Fibroblast of pulmonary artery (primary cell): ENCODE data around the gene DDX18.
A peak's percentile ranks its signal among the peaks of the same experiment; 100 is the strongest.

ENCODE experiments used
- DNase-seq: peaks from one replicate; pipeline ENCODE4 v3.0.0-alpha.2; 2010; ENCODE audit warnings: low read depth
- H3K4me3 ChIP-seq: replicated peaks from 2 replicates; pipeline ENCODE4 v1.5.1; 2011; ENCODE audit warnings: low read depth, mild to moderate bottlenecking, control low read depth, low read length, moderate library complexity
- TF ChIP-seq, protein P1 (sequence below): IDR thresholded peaks from 2 replicates; pipeline ENCODE4 v1.5.1; 2011; ENCODE audit warnings: mild to moderate bottlenecking, control low read depth, low read length, inconsistent platforms; ENCODE audit errors: missing control alignments

The DDX18 gene

DNA sequence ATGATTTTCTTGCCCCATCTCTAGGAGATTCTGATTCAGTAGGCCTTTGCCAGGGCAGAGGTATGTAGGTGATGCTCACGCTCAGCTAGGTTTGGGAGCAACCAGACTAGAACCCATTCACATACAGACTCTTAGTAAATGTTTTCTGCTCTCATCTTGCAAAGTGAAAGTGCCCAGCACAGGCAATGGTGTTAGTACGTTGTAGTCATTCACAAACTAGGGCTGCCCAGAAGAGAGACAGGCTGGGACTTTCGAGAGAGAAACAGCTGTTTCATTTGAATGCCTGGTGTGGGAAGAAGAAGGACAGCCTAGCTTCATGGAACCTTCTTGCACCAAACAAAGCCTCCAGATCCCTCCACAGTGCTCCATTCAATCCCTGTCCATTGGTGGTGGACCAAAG lies 19.4 kb downstream of the DDX18 start:
- H3K4me3 ChIP-seq: no peak overlapping the region
- TF ChIP-seq, protein P1, sequence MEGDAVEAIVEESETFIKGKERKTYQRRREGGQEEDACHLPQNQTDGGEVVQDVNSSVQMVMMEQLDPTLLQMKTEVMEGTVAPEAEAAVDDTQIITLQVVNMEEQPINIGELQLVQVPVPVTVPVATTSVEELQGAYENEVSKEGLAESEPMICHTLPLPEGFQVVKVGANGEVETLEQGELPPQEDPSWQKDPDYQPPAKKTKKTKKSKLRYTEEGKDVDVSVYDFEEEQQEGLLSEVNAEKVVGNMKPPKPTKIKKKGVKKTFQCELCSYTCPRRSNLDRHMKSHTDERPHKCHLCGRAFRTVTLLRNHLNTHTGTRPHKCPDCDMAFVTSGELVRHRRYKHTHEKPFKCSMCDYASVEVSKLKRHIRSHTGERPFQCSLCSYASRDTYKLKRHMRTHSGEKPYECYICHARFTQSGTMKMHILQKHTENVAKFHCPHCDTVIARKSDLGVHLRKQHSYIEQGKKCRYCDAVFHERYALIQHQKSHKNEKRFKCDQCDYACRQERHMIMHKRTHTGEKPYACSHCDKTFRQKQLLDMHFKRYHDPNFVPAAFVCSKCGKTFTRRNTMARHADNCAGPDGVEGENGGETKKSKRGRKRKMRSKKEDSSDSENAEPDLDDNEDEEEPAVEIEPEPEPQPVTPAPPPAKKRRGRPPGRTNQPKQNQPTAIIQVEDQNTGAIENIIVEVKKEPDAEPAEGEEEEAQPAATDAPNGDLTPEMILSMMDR: no peak
- DNase-seq: no peak

DNA sequence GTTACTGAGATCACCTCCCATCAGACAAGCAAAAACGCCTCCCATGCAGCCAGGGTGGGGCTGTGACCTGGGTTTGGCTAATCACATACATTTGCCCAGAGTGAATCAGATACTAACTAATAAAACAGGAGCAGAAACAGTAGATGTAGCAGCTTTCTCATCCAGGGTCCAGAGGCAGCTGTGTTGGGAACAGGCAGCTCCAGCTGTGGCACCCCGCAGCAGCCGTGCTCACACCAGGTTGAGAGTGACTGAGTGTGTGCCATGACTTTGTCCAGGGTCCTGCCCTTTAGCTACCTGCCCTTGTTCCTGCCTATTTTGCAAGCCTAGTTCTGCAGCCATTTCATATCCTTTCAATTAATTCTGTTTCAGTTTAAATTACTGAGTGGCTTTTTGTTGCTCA lies 20.5 kb downstream of the DDX18 start:
- DNase-seq: no peak
- no peak overlapping the region for H3K4me3 ChIP-seq
- TF ChIP-seq, protein P1: no peak

DNA sequence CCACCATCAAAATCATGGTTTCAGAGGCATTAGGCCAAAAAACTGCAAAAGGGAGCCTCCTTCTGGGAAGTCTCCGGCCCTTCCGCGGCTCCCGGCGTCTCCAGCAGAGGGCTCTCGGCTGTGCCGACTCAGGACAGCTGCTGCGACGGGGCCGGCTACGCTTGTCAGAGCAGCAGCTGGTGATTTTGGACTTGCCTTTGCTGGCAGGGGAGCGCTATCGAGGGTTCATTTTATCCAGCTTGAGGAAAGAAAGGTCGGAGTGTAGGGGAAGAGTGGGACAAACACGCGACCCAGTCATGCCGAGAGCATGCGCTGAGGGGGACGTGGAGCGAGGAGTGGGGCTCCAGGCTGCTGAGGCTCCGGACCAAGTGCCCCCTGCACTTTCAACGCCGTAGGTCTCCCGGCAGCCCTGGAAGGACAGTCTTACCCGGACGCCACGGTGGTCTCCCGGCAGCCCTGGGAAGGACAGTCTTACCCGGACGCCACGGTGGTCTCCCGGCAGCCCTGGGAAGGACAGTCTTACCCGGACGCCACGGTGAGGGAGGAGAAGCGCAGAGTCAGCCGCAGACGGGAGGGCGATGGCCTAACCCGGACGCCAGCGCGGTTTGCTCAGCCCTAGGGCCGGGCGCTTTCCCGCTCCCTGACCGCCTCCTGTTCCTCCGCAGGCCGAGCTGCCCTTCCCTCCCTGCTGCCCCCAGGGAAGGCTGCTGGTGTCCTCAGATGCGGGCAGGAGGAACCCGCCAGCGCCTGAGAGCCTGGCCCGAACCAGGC lies 21.7 kb downstream of the DDX18 start:
- peak overlapping the region; percentile 49 for H3K4me3 ChIP-seq

DNA sequence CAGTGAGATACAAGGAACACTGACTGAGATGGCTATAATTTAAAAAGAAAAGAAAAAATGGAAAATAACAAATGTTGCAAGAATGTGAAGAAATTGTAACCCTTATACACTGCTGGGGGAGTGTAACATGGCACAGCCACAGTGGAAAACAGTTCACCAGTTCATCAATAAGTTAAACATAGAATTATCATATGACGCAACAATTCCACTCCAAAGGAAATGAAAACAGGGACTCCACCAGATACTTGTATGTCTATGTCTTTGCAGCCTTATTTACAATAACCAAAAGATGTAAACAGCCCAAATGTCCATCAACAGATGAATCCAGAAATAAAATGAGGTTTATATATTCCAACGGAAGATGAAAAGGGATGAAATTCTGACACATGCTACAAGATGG lies 30.8 kb downstream of the DDX18 start:
- no peak for DNase-seq
- TF ChIP-seq, protein P1: no peak
- H3K4me3 ChIP-seq: no peak overlapping the region

More for the DNA sequence above, 21.7 kb downstream of the DDX18 start:
- DNase-seq: peak; percentile 86
- TF ChIP-seq, protein P1: peak; percentile 96

- no peak for DNase-seq
- H3K4me3 ChIP-seq: no peak overlapping the region
- TF ChIP-seq, protein P1: no peak
Measured at GRCh38 chr2:117850015-117850414, 35.5 kb downstream of the DDX18 start.

- TF ChIP-seq, protein P1: no peak
- H3K4me3 ChIP-seq: no peak overlapping the region
- no peak for DNase-seq
Measured at GRCh38 chr2:117850461-117850860, 36.0 kb downstream of the DDX18 start.

DNA sequence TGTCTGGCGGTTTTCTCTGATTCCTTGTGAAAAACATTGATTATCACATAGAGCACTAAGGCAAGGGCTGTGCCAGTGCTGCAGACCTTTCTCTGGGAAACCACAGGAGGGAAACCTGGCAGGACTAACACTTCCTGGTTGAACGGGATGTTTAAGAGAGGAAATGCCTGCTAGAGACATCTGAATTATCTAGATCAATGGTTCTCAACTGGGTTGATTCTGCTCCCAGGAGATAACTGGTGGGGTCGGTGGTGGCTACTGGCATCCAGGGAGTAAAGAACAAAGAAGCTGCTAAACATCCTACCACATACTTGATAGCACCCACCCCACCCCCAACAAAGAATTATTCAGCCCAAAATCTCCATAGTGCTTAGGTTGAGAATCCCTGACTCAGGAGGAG lies 37.5 kb downstream of the DDX18 start:
- no peak for DNase-seq
- TF ChIP-seq, protein P1: no peak

More for the DNA sequence above, 37.5 kb downstream of the DDX18 start:
- no peak overlapping the region for H3K4me3 ChIP-seq
